Measurements from ENCODE around the gene ARMC8.
"Not testable (repeated sequence)": the region's sequence is repeated elsewhere in the genome, so short reads cannot be mapped to it uniquely, and the experiment has no call there.

The ARMC8 gene, protein sequence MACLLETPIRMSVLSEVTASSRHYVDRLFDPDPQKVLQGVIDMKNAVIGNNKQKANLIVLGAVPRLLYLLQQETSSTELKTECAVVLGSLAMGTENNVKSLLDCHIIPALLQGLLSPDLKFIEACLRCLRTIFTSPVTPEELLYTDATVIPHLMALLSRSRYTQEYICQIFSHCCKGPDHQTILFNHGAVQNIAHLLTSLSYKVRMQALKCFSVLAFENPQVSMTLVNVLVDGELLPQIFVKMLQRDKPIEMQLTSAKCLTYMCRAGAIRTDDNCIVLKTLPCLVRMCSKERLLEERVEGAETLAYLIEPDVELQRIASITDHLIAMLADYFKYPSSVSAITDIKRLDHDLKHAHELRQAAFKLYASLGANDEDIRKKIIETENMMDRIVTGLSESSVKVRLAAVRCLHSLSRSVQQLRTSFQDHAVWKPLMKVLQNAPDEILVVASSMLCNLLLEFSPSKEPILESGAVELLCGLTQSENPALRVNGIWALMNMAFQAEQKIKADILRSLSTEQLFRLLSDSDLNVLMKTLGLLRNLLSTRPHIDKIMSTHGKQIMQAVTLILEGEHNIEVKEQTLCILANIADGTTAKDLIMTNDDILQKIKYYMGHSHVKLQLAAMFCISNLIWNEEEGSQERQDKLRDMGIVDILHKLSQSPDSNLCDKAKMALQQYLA

DNA sequence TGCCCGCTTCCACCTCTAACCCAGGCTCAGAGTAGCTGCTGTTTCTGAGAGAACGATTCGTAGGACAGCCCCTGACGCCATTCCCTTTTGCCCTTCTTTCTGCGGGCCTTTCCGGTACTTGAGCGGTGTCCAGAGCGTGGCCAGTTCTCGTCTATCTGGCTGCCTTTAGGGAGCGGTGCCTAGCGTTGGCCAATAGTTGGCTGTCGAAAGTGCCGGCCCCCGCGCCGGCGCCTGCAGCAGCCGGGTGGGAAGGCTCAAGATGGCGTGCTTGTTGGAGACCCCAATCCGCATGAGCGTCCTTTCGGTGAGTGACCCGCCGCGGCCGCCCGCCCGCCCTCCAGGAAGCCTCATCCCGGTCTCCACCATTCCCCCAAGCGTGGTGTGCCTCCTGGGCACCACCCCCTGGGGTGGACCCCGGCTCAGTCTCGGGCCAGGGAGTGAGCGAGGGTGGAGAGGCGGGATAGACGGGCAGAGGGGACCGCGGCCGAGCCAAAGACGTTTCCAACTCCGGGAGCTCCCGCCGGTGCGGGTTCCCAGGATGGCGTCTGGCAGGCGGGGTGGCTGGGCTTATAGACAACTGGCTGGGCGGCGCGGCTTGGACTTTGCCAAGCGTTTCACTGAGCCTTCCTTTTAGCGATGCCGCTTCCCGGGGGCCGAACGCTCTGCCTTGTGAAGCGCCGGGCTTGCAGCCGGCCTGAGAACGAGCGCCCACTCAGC lies at the start of gene ARMC8:
Gene ARMC8 (plus strand): TSS at position 6 of the 717 bp plus-strand sequence. CDS start 254 bp downstream, at position 260.
- TF ChIP-seq, protein P1, sequence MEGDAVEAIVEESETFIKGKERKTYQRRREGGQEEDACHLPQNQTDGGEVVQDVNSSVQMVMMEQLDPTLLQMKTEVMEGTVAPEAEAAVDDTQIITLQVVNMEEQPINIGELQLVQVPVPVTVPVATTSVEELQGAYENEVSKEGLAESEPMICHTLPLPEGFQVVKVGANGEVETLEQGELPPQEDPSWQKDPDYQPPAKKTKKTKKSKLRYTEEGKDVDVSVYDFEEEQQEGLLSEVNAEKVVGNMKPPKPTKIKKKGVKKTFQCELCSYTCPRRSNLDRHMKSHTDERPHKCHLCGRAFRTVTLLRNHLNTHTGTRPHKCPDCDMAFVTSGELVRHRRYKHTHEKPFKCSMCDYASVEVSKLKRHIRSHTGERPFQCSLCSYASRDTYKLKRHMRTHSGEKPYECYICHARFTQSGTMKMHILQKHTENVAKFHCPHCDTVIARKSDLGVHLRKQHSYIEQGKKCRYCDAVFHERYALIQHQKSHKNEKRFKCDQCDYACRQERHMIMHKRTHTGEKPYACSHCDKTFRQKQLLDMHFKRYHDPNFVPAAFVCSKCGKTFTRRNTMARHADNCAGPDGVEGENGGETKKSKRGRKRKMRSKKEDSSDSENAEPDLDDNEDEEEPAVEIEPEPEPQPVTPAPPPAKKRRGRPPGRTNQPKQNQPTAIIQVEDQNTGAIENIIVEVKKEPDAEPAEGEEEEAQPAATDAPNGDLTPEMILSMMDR (IDR thresholded peaks at IDR 0.05; ENCODE audit: extremely low read depth, insufficient read depth, missing control alignments): peak; percentile 35
- in situ Hi-C loops (cut with MboI; ENCODE audit: low pct_unique_long_range_greater_than_20kb, low sequenced_read_pairs, unreplicated experiment): no loop called here
- peak; percentile 56 for DNase-seq (ENCODE audit: low spot score)

DNA sequence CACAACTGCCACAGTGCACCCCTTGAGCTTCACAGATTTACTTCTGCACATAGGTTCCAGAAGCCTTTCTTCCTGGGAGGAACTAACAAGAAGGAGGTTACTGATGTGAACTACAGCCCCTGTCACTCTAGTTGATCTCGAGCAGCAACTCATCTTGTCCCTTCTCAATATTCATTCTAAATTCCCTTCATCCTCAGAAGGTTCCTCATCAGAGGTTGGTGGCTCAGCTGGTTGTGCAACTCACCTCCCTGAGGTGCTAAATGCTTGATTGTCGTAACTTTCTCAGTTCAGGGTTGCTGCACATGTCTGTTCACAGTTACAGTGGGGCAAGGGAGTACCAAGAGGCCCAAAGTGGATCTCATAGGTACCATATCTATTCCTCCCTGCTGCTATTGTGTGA lies 49.2 kb upstream of the ARMC8 start:
- in situ Hi-C loops (cut with MboI; ENCODE audit: low pct_unique_long_range_greater_than_20kb, low sequenced_read_pairs, unreplicated experiment): no loop called here
- TF ChIP-seq, protein P1 (IDR thresholded peaks at IDR 0.05; ENCODE audit: extremely low read depth, insufficient read depth, missing control alignments): no peak

DNA sequence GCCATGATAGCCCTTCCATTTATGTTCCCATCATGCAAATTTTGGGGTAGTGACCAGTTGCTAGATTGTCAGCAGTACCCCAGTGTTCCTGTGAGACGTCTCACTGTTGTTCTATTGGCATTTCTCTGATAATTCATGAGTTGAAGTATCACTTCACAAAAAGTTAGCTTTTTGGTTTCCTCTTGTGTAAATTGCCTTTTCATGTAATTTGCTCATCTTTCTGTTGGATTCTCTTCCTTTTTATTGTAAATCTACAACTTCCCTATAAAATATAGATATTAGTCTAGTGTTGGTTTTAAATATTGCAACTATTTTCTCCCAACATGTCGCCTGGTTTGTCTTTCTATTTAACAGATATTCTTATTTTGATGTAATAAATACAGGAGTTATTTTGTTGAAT lies 47.4 kb upstream of the ARMC8 start:
- in situ Hi-C loops (cut with MboI; ENCODE audit: low pct_unique_long_range_greater_than_20kb, low sequenced_read_pairs, unreplicated experiment): no loop called here
- TF ChIP-seq, protein P1 (IDR thresholded peaks at IDR 0.05; ENCODE audit: extremely low read depth, insufficient read depth, missing control alignments): no peak

More for the DNA sequence above, 49.2 kb upstream of the ARMC8 start:
- no peak for DNase-seq (ENCODE audit: low spot score)

DNA sequence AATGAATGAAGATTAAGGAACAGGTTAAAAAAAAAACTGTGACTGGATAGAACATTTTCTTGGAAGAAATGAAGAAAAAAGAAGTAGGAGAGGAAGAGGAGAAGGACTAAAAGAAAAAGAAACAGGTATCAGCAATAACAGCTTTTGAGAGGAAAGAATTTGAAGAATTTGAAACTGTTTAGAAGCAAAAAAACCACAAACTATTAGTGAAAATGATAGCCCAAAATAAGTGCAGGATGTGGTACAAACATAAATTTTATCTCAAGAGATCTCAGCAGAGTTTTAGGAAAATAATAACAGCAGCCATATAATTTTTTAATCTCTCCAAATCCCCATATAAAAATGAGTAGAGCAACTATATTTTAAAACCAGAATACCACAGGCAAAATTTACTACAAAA lies 46.2 kb upstream of the ARMC8 start:
- in situ Hi-C loops (cut with MboI; ENCODE audit: low pct_unique_long_range_greater_than_20kb, low sequenced_read_pairs, unreplicated experiment): no loop called here
- TF ChIP-seq, protein P1 (IDR thresholded peaks at IDR 0.05; ENCODE audit: extremely low read depth, insufficient read depth, missing control alignments): no peak
- DNase-seq (ENCODE audit: low spot score): no peak

More for the DNA sequence above, 47.4 kb upstream of the ARMC8 start:
- no peak for DNase-seq (ENCODE audit: low spot score)

DNA sequence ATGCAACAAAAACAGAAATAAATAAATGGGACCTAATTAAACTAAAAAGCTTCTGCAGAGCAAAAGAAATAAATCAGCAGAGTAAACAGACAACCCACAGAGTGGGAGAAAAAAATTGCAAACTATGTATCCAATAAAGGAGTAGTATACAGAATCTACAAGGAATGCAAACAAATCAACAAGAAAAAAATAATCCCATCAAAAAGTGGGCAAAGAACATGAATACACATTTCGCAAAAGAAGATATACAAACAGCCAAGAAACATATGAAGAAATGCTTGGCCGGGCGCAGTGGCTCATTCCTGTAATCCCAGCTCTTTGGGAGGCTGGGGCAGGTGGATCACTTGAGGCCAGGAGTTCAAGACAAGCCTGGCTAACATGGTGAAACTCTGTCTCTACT lies 44.9 kb upstream of the ARMC8 start:
- in situ Hi-C loops (cut with MboI; ENCODE audit: low pct_unique_long_range_greater_than_20kb, low sequenced_read_pairs, unreplicated experiment); DNase-seq (ENCODE audit: low spot score): not testable (repeated sequence)

DNA sequence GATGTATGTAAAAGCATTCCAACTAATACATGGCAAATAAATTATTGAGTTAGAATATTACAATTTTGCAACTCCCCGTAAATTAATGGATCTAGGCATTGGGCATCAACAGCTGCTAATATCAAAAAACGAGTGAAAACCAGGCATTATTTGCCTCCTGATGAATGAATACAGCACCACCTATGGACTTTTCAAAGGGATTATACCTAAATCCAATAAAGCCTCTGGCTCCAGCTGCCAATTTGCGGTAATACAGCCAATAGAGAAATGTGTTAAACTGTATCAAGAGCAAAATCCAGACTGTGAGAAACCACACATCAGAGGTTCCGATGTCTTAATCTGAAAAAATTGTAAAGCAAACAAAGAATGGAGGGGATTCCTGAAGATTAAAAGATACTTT lies 38.6 kb upstream of the ARMC8 start:
- in situ Hi-C loops (cut with MboI; ENCODE audit: low pct_unique_long_range_greater_than_20kb, low sequenced_read_pairs, unreplicated experiment): no loop called here
- TF ChIP-seq, protein P1 (IDR thresholded peaks at IDR 0.05; ENCODE audit: extremely low read depth, insufficient read depth, missing control alignments): no peak

More for the DNA sequence above, 38.6 kb upstream of the ARMC8 start:
- DNase-seq (ENCODE audit: low spot score): no peak
